GM18520 (cell line): Measurements from ENCODE around the gene ING1.

Experiments used
- ATAC-seq: cut with Tn5 transposase; IDR thresholded peaks from one replicate; pipeline ENCODE4 v1.9.1; 2021; ENCODE audit not compliant: unreplicated experiment

ING1 gene

DNA sequence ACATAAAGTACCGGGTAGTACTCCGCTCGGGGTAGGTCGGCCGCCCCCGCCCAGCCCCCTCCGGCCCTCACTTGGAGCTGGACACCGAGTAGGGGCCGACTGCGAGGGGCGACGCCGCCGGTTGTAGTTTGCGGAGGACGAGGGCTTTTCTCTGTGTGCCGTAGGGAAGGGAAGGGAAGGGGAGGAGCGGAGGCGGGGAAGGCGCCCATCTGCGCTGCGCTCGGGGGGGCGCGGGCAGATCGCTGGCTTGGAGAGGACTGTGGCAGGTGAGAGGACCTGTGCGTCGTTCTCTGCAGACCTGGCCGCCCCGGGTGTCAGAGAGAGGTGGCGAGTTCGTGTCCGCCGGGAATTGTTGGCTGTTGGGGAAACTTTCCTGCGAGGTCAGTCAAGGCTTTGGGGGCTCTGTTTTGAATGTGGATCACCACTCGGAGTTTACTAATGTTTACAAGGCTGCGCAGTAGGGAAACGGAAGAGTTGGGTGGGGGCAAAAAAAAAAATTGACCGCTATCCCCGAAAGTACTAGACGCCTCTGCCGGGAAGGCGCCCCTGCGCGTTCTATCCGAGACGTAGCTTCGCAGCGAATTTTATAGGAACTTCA, 1.4 kb downstream of the ING1 start:
- ATAC-seq = no peak

DNA sequence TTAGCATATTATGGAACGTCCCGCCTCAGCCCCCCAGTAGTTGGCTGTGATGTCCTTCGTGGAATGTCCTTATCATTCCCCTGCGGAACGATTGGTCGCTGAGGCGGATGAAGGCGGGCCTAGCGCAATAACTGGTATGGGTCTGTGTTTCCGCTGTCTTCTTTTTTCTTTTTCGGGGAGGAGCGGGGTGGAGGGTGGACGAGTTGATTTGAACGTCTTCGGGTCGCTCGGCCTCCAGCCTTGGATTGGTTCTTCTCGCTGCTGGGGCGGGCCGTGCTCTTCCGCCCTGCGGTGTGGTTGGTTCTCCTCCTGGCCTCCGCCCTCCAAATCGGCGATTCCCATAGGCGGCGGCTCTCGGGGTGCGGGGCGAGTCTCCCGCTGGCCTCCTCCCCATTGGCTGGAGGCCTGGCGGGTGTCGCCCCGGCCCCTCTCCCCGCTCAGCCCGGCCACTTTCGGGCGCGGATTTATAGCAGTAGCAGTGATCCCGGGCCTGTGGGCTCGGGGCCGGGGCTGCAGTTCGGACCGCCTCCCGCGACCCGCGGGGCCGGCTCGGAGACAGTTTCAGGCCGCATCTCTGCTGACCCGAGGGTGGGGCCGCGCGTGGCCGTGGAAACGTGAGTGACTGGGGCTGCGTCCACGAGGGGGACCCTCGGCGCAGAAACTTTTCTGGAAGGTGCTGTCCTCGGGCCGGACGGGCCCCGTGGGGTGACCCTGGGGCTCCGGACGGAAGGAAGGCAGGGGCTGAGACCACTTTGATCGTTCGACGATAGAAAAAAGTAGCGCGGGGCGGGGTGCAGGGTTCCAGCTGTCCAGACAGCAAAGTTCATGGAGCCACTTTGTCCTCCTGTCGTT, 2.1 kb downstream of the ING1 start:
- ATAC-seq = peak; percentile 42

DNA sequence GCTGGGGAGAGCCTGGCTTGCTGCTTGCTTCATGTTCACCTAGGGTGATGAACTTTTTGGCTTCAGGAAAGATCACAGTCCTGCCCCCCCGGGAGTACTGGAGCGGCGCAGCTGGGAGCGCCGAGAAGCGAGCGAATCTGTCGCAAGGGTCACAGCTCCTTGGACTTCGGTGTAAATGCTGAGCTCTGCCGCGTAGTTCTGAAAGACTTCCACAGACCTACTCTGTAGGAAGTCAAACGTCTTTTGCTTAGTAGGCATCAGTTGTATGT, 2.7 kb downstream of the ING1 start:
- ATAC-seq = no peak

DNA sequence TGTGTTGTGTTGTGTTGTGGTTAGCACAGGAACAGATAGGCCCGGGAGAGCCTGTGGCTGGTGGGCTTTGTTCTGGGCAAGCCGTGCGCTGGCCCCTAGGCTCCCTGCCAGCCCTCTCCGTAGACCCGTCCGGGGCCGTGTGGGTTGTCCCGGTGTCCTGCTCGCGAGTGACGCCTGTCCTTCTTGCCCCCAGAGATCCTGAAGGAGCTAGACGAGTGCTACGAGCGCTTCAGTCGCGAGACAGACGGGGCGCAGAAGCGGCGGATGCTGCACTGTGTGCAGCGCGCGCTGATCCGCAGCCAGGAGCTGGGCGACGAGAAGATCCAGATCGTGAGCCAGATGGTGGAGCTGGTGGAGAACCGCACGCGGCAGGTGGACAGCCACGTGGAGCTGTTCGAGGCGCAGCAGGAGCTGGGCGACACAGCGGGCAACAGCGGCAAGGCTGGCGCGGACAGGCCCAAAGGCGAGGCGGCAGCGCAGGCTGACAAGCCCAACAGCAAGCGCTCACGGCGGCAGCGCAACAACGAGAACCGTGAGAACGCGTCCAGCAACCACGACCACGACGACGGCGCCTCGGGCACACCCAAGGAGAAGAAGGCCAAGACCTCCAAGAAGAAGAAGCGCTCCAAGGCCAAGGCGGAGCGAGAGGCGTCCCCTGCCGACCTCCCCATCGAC, 5.7 kb downstream of the ING1 start:
- ATAC-seq = no peak

DNA sequence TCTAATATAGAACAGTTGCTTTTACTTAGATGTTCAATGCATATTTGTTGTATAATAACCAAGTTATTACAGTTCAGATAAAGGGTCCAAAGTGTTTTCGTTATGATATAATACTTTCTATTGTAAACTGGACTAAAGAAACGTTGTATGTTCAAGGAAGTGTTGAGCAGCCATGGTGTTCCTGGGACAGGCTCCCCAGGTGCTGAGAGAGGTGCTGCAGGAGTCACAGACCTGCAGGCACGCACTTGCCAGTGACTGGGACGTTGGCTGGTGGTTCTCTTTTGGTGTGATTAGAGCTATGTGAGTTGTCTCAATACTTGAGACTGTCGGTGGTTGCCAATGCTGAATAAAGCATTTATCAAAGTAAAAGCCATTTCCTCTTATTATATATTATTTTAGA, 9.5 kb downstream of the ING1 start:
- no peak for ATAC-seq

DNA sequence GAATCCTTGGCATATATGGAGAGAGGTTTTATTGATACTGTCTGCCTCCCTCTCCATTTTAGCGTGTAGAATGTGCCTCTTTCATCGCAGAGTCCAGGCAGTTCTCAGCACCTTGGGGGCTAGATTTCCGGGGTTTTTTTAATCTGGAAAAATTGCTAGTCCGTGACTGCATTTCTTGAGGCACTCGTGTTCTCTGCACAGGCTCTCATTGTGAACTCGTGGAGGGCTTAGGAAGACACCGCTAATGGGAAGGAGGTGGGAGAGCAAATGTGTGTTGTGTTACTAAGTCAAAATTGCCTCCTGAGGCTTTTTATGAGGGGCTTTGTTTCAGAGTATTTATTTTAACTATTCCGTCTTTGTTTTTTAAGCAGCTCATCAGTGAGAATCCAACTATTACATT, 10.1 kb downstream of the ING1 start:
- ATAC-seq = no peak

DNA sequence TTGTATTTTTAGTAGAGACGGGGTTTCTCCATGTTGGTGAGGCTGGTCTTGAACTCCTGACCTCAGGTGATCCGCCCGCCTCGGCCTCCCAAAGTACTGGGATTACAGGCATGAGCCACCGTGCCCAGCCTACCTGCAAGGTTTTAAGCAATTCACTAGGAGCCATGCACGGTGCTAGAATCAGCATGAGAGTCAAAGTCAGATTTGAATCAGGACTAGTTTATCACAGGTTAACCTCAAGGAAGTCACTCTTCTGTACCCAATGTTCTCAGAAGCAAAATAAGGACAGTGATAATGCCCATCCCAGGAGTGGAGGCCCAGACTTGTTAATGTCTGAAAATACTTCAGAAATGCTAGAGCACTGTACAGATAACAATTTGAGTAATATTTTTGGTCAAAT, 12.7 kb downstream of the ING1 start:
- peak; percentile 6 for ATAC-seq

DNA sequence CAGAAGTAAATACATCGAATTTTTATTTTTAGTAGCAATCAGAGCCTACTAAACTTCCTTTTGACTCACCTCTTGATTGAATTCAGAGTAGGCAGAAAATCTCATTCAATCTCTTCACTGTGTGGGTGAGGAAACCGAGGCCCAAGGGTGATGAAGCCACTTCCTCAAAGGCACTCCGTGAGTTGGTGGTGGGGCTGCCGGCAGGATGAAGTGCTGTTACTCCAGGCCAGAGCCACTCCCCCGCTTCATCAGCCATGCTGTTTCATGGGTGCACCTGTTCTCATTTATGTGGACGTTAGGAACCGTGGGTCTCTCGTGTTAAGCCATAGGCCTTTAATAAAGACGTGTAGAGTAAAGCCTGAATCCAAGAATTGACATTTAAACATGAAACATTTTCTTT, 13.2 kb downstream of the ING1 start:
- ATAC-seq = peak; percentile 51

DNA sequence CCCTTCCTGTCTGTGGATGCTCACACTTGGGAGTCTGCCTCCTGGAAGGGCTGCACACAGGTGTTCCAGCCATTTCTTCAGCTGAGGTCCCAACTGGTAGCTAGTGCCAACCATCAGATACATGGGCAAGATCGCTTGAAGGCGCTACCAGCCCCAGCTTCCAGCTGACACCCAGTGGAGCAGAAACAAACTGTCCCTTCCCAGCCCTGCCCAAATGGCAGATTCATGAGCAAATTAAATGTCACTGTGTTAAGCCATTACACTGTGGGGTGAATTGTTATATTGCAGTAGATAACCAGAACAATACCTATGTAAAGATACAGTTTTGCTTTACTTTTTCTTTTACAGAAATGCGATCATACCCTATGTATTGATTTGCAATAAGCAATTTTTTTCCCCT, 17.6 kb downstream of the ING1 start:
- no peak for ATAC-seq

DNA sequence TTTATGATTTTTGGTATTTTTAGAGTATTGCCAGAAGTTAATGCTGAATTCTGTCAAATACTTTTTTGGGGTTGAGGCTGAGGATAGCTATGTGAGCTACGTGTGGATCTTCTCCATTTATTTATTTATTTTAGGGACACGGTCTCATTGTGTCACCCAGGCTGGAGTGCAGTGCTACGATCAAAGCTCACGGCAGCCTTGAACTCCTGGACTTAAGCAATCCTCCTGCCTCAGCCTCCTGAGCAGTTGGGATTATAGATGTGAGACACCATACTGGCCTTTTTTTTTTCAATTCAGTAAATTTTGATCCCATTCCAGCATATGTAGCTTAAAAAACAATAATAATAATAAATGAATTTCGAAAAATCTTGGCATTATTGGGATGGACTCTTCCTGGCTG, 21.1 kb downstream of the ING1 start:
- ATAC-seq = no peak

DNA sequence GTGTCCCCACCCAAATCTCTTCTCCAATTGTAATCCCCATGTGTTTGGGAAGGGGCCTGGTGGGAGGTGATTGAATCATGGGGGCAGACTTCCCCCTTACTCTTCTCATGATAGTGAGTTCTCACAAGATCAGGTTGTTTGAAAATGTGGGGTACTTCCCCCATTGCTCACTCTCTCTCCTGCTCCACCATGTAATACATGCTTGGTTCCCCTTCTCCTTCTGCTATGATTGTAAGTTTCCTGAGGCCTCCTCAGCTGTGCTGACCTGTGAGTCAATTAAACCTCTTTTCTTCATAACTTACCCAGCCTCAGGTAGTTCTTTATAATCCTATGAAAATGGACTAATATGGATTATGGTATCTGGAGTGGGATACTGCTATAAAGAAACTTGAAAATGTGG, 24.1 kb downstream of the ING1 start:
- ATAC-seq = no peak

DNA sequence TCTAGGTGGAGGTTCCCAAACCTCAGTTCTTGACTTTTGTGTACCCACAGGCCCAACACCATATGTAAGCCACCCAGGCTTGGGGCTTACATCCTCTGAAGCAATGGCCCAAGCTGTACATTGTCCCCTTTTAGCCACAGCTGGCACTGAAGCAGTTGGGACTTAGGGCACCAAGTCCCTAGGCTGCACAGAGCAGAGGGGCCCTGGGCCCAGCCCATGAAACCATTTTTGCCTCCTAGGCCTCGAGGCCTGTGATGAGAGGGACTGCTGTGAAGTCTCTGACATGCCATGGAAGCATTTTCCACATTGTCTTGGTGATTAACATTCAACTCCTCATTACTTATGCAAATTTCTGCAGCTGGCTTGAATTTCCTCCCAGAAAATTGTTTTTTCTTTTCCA, 30.2 kb downstream of the ING1 start:
- ATAC-seq = no peak

DNA sequence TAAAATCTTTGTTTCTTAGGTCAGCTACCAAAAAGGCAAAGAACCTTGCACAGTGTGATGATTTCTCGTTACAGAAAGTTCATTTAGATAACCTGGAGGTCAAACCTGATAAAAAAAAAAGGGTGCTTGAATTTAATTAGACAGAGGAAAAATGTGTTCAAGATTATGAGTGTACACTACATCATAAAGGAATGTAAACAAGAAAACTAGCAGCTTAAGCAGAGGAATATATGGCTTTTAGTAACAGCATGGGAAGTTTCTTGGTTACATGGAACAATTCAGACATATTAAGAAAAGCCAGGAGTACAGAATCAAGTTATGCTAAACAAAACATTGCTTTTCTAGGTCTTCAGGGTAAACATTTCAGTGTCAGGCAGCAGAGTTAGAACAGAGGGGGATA, 32.9 kb downstream of the ING1 start:
- no peak for ATAC-seq

DNA sequence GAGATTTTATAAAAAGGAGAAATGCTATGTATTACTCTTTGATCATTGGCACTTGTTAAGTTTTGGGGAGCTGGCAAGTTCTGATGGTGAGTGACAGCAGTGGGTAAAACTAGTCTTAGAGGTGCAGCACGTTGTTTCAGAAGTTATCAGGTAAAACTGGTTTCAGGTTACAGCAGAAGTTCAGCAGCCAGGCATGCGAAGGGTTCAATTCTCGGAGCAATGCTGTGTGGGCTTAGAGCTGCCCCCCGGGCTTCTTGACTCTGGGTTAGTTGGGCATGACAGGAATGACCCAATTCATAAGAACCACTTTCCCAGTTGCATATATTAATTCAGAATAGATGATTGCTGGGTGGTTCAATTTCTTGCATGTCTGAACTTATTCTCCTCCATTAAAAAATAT, 34.8 kb downstream of the ING1 start:
- ATAC-seq = no peak

DNA sequence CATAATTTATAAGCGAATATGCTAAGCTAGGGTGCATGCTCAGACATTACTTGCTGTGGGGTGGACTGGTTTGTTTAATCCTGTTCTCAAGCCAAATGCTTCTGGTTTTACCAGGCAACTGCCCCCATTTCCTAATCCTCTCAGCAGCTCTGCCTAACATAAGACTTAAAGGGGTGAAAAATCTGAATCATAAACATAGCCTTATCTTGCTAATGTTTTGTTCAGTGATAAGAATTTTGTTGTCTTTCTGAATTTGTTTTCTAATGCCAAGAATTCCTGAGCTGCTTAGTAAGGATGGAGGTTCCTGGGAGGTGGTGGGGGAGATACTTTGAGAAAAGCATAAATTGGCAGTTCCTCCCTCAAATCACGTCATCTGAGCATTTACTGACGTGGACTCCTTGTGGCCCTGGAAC, 42.7 kb downstream of the ING1 start:
- ATAC-seq = no peak

DNA sequence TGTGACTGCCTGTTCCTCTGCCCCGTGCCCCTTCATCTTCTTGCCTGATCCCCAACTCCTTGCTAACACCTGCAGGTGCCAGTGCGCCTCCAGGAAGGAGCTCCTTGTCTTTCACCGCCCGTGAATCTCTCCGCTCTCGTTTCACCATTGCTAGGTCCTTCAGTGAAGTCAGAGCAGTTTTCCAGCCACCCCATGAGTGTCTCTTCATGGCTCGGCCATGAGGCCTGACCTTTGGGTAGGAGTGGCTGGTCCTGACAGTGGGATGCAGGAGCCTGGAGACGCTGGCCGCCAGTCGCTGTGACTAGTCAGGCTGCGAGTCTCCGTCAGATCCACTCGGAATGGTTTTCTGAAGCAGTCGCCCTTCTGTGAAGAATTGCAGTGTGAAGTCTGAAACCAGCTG, 43.8 kb downstream of the ING1 start:
- ATAC-seq = no peak

DNA sequence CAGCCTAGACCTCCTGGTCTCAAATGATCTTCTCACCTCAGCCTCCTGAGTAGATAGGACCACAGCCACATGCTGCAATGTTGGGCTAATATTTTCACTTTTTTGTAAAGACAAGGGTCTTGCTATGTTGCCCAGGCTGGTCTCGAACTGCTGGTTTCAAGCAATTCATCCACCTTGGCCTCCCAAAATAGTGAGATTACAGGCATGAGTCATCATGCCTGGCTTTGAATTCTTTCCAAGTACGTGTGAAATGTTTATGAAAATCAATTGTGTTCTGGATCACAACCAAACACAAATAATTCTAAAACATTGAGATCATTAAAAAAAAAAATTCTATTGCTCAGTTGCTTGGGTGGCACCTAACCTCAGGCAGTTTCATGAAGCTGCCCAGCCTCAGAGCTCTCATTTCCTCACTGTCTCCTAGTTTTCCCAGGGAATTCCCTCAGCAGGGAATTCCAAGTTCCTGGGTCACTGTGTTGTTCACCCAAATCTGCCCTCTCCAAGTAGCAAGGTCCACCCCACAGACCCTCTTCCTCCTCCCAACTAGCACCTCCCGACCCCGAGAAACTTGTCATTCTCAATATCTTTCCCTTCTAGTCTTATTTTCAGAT, 44.8 kb downstream of the ING1 start:
- no peak for ATAC-seq

DNA sequence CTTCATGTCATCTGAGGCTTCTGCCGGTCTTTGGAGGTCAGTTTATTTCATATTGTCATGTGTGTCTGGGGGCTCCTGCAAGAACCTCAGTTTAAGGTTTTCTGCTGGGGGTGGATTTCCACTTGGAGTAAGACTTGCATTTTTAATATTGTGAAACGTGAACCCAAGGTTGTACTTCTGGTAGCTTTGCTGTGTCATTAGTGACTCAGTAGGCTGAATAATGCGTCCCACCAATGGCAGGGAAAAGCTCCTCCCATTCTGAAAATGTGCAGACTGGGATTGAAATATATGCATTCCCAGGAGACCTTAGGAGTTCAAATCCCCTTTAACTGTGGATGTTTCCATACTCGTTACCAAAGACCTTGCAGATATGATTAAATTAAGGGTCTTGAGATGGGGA, 46.2 kb downstream of the ING1 start:
- no peak for ATAC-seq

DNA sequence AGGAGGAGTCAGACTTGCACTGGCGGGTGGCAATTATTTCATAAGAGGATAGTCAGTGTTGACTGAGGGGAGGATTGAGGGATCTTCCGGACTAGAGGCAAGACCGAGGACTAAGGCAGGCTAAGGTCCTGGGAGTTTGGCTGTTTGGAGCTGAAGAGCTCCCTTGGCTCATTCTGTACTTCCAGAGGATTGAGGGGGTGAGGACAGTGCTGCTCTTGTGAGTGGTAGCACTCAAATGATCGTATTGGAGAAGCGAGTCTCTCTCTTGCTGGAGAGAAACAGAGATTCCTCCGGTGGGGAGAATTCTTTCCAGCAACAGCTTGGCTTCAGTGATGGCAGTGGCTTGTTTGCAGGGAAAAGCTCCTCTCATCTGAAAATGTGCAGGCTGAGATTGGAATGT, 47.1 kb downstream of the ING1 start:
- ATAC-seq = no peak

DNA sequence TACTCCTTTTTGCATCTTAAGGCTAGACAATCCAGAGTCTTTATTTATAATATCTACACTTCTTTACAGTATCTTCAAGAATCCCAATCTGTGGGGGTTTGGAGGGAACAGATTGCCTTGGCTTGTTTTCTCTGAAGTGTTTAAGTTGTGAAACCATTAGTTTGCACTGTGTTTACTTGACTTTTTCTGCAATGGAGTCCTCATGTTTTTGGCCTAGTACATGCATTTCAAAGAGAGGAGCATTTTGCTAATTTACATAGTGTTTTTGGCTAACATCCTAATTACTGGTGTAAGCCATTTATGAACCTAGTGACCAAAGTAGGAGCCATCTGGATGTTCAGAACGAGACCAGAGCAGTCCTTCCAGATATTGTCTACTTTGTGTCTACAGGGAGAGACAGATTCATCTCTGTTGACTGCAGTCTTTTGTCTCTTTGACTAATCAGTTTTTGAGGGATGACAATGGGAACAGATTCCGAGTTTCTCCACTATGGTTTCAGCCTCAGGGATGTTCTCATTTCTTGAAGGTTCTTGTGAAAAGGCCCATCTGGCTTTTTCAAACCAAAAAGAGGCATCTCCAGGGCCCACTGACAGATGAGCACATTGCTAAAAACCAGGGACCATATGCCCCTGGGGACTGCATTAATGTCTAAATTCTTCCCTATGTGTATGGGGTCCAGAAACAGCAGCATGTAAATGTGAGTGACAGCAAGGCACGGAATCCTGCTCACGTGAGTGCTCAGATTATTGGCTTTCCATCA, 53.4 kb downstream of the ING1 start:
- ATAC-seq = no peak

DNA sequence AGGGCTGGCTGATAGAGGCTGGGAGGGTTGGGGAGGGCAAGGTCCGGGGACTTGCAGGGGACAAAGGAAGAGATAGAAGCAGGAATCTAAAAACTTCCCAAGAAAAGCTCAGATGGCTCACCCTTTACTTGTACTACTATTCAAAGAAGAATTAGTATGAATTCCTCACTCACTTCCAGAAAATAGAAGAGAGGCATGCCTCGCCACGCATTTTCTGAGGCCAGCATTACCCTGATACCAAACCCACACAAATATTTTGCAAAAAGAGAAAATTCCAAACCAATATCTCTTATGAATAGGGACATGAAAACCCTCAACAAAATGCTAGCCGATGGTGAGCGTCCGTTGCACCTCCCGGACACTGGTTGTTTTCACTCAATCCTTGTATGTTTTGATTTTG, 54.0 kb downstream of the ING1 start:
- no peak for ATAC-seq
